Loucy (cell line): ENCODE data around the gene PPIL6.

Source experiments
- H2AFZ ChIP-seq: fragments of 200-600 bp; sonication (generic); 2 replicates; pipeline ENCODE4 v1.6.0; 2016; ENCODE audit warnings: antibody characterized with exemption, mild to moderate bottlenecking, low read length, moderate library complexity
- H3F3A ChIP-seq: fragments of 200-600 bp; 2 replicates; pipeline ENCODE4 v1.6.0; 2016; ENCODE audit warnings: antibody characterized with exemption, low read depth, mild to moderate bottlenecking
- H3K27me3 ChIP-seq: fragments of 200-600 bp; sonication (generic); 2 replicates; pipeline ENCODE4 v1.6.1; 2014; ENCODE audit warnings: low read length, mild to moderate bottlenecking; ENCODE audit not compliant: insufficient read depth, poor library complexity, severe bottlenecking
- H3K36me3 ChIP-seq: fragments of 200-600 bp; sonication (generic); 2 replicates; pipeline ENCODE4 v1.6.1; 2016; ENCODE audit warnings: low read length; ENCODE audit not compliant: insufficient read depth
- H3K4me1 ChIP-seq: fragments of 200-600 bp; sonication (generic); 2 replicates; pipeline ENCODE4 v1.5.1; 2014; ENCODE audit warnings: low read length, mild to moderate bottlenecking; ENCODE audit not compliant: insufficient read depth, poor library complexity, severe bottlenecking
- H3K4me2 ChIP-seq: fragments of 200-600 bp; sonication (generic); 2 replicates; pipeline ENCODE4 v1.6.0; 2014; ENCODE audit warnings: antibody characterized with exemption, low read length, low read depth, mild to moderate bottlenecking; ENCODE audit not compliant: poor library complexity, severe bottlenecking
- H3K4me3 ChIP-seq: fragments of 200-600 bp; sonication (generic); 2 replicates; pipeline ENCODE4 v1.5.1; 2014; ENCODE audit warnings: low read length, mild to moderate bottlenecking, mixed read lengths; ENCODE audit not compliant: poor library complexity, severe bottlenecking
- H3K79me2 ChIP-seq: fragments of 200-600 bp; sonication (generic); 2 replicates; pipeline ENCODE4 v1.6.1; 2014; ENCODE audit warnings: low read length; ENCODE audit not compliant: insufficient read depth
- H3K9ac ChIP-seq: fragments of 200-600 bp; sonication (generic); 2 replicates; pipeline ENCODE4 v1.6.0; 2014; ENCODE audit warnings: mild to moderate bottlenecking, low read depth, low read length, moderate library complexity; ENCODE audit not compliant: poor library complexity, severe bottlenecking
- H3K9me2 ChIP-seq: fragments of 200-600 bp; sonication (generic); replicated peaks from 2 replicates; pipeline ENCODE4 v1.6.1; 2016; ENCODE audit warnings: low read depth, low read length, mixed read lengths
- H3K9me3 ChIP-seq: fragments of 200-600 bp; sonication (generic); 2 replicates; pipeline ENCODE4 v1.6.1; 2014; ENCODE audit warnings: mild to moderate bottlenecking, antibody characterized with exemption, low read length, low read depth; ENCODE audit not compliant: insufficient read depth
- H4K20me1 ChIP-seq: fragments of 200-600 bp; sonication (generic); 2 replicates; pipeline ENCODE4 v1.6.0; 2014; ENCODE audit warnings: antibody characterized with exemption, low read length, mild to moderate bottlenecking; ENCODE audit not compliant: insufficient read depth, poor library complexity, severe bottlenecking
- EZH2phosphoT487 ChIP-seq: fragments of 200-600 bp; IDR thresholded peaks from 2 replicates; pipeline ENCODE4 v1.6.1; 2018; ENCODE audit warnings: antibody characterized with exemption, mild to moderate bottlenecking, moderate library complexity, borderline replicate concordance
- TF ChIP-seq, protein P1 (sequence below): fragments of 200-600 bp; sonication (generic); conservative IDR thresholded peaks from 2 replicates; pipeline ENCODE4 v1.5.1; 2014; ENCODE audit warnings: mild to moderate bottlenecking, antibody characterized with exemption, low read length

Gene PPIL6

DNA sequence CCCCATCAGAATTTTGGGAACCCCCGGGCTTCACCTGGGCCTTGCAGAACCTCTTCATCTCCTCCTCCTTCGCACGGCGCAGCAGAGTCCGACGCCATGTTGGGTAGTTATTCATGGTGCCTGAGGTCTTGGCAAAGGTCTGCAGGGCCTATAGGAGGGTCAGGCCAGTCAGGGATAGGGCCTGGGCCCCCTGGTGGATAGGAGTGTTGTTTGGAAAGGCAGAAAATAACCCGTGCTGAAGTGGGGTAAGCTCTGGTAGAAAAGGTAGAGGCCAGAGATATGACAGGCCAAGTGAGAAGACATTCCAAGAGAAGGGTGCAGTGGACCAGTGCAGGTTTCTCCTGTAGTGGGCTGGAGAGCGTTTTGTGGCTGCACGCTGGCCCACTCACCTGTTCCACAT lies 5.0 kb upstream of the PPIL6 start:
- Histone ChIP-seq H3K9ac (no peak overlapping the region), H3K4me1 (peaks cover 45% of the 10 kb centered on the region), H3K4me2 (no peak overlapping the region), H3K27me3 (no peaks in the 10 kb centered on the region), H2AFZ (no peak overlapping the region), H3K9me2 (no peaks in the 10 kb centered on the region), H3K79me2 (peaks cover 32% of the 10 kb centered on the region), H3K9me3 (no peaks in the 10 kb centered on the region), H3K4me3 (no peak overlapping the region), H4K20me1 (peaks cover 5% of the 10 kb centered on the region), H3K36me3 (peaks cover 35% of the 10 kb centered on the region; the same call in 1 of the 2 replicates), H3F3A (no peaks in the 10 kb centered on the region)
- TF ChIP-seq, protein P1, sequence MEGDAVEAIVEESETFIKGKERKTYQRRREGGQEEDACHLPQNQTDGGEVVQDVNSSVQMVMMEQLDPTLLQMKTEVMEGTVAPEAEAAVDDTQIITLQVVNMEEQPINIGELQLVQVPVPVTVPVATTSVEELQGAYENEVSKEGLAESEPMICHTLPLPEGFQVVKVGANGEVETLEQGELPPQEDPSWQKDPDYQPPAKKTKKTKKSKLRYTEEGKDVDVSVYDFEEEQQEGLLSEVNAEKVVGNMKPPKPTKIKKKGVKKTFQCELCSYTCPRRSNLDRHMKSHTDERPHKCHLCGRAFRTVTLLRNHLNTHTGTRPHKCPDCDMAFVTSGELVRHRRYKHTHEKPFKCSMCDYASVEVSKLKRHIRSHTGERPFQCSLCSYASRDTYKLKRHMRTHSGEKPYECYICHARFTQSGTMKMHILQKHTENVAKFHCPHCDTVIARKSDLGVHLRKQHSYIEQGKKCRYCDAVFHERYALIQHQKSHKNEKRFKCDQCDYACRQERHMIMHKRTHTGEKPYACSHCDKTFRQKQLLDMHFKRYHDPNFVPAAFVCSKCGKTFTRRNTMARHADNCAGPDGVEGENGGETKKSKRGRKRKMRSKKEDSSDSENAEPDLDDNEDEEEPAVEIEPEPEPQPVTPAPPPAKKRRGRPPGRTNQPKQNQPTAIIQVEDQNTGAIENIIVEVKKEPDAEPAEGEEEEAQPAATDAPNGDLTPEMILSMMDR: peak; percentile 34
- TF ChIP-seq EZH2phosphoT487: no peak

DNA sequence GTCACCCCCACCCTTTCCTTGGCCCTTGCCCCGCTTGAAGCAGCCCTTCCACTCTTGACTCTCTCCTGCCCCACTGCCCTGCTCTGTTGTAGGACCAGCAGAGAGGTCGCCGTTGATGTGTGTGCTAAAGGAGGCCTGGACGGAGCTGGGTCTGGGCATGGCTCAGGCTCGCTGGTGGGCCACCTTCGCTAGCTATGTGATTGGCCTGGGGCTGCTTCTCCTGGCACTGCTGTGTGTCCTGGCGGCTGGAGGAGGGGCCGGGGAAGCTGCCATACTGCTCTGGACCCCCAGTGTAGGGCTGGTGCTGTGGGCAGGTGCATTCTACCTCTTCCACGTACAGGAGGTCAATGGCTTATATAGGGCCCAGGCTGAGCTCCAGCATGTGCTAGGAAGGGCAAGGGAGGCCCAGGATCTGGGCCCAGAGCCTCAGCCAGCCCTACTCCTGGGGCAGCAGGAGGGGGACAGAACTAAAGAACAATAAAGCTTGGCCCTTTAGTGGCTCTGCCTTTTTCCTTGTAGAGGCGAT lies 3.1 kb upstream of the PPIL6 start:
- TF ChIP-seq EZH2phosphoT487: no peak
- TF ChIP-seq, protein P1: no peak
- Histone ChIP-seq H3K9me3 (no peaks in the 10 kb centered on the region), H3K36me3 (peaks cover 35% of the 10 kb centered on the region; the same call in 1 of the 2 replicates), H3K4me2 (no peak overlapping the region), H2AFZ (no peak overlapping the region), H3K79me2 (peaks cover 24% of the 10 kb centered on the region), H3K27me3 (no peaks in the 10 kb centered on the region), H3K4me1 (peaks cover 33% of the 10 kb centered on the region), H3K9me2 (no peaks in the 10 kb centered on the region), H3K4me3 (no peak overlapping the region), H3F3A (no peaks in the 10 kb centered on the region), H4K20me1 (peaks cover 5% of the 10 kb centered on the region), H3K9ac (peak overlapping the region; percentile 6)

- H3K4me3 ChIP-seq: peak overlapping the region; percentile 98
- peak overlapping the region; percentile 97 for H3K4me2 ChIP-seq
- H3K9me2 ChIP-seq: no peaks in the 10 kb centered on the region
- H3K27me3 ChIP-seq: no peaks in the 10 kb centered on the region
- H3K79me2 ChIP-seq: peaks cover 18% of the 10 kb centered on the region
- peaks cover 29% of the 10 kb centered on the region for H3K4me1 ChIP-seq
- H3F3A ChIP-seq: no peaks in the 10 kb centered on the region
- no peaks in the 10 kb centered on the region for H3K9me3 ChIP-seq
- peak overlapping the region; percentile 6 for H3K9ac ChIP-seq
- TF ChIP-seq, protein P1: no peak
- no peak for TF ChIP-seq EZH2phosphoT487
- peaks cover 3% of the 10 kb centered on the region for H4K20me1 ChIP-seq
- H3K36me3 ChIP-seq: peaks cover 35% of the 10 kb centered on the region; the same call in 1 of the 2 replicates
- H2AFZ ChIP-seq: no peak overlapping the region
Observed at GRCh38 chr6:109442393-109442924, 2.0 kb upstream of the PPIL6 start.
